ENCODE data around the gene VN1R5.
"Not testable (repeated sequence)": the region's sequence is repeated elsewhere in the genome, so short reads cannot be mapped to it uniquely, and the experiment has no call there.

The VN1R5 gene

DNA sequence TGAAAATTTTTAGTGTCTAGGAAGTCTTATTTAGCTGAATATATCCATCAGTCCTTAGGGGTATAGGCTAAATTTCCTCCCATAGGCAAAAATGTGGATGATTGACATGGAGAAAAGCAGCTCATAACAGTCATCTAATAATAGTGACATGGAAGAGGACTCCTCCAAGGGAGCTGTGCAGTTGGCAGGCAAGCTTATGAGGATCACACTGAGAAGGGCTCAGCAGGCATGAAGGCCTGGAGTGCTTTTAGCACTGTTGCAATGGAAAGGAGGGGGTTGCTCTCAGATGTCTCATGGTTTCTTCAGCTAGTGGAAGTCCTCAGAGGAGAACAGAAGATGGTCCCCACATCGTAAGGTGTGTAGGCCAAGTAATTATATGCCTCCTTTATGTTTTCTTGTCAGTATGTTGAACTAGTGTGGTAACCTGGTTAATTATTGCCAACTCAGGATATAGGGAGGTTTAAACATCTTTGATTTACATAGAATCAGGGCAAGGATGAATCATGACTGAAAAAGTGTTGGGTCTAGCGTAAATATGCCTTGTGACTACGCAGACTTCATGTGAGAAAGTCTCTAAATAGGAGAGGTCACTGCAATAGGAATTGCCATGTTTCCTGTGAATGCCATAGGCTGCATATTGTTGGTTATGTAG is 18.9 kb downstream of the VN1R5 start:
- no peak for DNase-seq

DNA sequence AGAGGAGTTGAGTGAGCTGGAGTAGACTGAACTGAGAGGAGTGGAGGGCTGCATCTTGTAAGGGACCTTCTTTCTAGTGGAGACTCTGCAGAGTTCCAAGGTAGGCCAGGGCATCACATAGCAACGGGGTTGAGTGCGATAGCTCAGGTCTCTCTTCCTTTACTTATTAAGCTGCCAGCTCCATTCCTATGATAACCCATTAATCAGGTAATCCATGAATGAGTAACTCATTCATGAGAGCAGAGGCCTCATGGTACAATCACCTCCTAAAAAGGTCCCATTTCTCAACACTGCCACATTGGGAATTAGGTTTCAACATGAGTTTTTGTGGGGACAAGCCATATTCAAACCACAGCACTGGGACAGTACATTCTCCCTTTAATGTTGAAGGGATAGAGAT is 21.3 kb downstream of the VN1R5 start:
- DNase-seq: no peak

DNA sequence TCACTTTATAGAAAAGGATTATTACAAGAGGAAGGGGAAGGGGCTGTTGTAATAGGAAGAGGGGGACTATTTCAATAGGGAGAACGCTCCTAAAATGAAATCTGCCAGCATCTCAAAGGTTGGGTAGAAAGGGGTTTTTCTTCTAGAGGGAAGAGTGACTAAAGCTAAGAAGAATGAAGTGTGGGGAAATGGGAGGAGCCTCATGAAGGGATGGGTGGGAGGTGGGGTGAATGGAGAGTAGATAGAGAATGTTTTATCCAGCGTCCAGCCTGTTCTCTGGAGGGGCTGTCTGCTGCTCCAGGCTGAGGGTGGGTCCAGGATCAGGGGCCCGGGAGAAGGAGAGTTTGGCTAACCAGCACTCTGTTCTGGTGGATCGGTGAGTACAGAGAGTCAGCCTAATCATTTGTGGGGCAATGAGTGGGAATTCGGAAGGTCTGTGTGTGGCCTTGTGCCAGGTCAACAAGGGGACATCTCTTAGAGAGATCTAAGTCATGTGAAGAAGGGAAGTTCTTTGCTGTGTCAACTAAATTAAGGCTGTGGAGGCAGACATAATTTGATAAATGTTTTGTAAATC is 25.2 kb downstream of the VN1R5 start:
- no peak for DNase-seq

DNA sequence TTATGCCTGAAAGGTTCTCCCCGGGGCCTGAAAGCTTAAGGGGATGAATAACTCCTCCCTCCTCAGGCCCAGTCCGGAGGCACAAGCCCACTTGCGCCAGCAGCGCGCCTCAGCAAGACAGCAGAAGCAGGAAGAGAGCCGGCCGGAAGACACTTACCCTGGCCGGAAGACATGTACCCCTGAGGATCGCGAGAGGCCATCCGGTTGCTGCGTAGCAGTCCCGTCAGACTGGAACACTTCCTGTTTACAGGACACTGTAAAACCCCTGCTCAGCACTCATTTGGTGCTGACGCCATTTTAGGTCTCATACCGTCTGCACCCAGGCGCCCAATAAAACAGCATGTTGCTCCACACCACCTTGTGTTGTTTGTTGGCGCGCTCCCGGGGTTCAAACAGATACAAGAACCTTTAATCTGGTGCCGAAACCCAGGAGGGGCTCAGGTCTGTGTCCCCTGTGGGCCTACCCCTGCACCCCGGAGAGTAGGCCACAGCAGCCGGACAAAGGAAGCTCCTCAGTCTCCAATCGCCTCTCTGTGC is 30.3 kb downstream of the VN1R5 start:
- DNase-seq: no peak

DNA sequence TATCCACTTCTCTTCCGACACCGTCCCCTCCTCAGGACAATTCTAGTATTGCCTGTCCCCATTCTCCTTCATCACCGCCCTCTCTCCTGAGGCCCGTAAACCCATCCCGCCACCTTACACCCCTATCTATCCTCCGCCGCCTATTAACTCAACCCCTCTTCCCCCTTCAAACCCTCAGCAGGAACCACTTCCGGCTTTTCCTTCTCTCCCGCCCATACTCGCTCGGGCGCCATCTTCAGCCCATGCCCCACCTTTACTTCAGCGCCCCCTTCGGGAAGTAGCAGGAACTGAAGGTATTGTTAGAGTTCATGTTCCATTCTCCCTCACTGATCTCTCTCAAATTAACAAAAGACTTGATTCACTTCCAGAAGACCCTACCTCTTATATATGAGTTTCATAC is 31.6 kb downstream of the VN1R5 start:
- DNase-seq: no peak

DNA sequence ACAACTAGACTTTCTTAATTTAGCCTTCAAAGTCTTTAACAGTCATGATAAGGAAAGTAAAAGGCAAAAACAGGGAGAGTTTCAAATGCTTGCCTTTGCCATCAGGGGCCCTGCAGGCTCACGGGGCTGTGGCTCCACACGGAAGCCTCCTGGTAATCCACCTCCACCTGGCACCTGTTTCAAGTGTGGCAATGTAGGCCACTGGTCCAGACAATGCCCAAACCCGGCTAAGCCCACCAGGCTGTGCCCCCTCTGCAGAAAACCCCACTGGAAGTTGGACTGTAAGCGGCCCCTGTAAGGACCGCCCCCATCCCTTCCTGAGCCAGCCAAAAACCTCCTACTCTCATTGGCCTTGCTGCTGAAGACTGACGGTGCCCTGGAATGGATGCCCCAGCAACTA is 32.5 kb downstream of the VN1R5 start:
- DNase-seq: no peak

DNA sequence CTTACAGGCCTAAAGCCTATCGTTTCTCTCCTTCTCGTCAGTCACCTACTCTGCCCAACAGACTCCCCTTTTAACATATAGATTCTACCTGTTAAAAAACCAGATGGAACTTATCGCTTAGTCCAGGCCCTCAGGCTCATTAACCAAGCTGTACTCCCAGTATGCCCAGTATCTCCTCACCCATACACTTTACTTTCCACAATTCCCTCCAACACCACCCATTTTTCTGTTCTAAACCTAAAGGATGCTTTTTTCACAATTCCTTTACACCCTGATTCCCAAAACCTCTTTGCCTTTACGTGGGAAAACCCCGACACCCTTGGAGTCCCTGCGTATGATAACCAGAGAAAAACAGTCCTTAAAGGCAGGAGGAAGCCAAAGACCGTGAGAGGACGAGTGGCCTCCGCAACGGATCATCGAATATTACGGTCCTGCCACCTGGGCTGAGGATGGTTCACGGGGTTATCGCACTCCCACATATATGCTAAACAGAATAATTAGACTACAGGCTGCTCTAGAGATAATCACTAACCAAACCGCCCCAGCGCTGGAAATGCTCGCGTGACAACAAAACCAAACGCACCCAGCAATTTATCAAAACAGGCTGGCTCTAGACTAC is 33.5 kb downstream of the VN1R5 start:
- not testable (repeated sequence) for DNase-seq

DNA sequence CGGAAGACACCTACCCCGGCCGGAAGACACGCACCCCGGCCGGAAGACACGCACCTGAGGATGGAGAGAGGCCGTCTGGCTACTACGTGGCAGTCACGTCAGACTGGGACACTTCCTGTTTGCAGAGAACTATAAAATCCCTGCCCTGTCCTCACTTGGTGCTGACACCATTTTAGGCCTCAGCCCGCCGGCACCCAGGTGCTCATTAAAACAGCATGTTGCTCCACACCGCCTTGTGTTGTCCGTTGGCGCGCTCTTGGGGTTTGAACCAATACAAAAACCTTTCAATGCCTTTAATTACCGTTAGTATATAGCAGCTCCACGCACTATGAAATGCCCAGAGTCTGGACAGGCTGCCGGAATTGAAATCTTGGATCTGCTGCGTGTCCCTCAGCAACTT is 34.7 kb downstream of the VN1R5 start:
- DNase-seq: no peak

DNA sequence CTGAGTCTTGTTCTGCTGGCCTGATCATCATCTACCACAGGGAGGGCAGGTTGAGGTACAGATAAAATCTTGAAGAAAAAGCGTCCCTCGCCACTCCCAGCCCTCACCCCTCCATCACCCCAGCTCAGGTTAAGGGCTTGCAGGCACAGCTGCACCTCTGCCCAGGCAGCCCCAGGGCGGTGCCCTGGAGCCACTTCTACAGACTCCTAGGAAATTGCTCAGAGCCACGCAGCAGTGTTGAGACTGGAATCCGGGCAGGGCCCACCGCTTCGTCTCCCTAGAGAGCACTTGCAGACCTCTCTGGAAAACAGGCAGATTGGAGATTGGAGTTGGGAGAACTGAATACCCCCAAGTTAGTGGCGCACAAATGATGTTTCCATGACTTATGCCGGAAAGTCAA is 35.3 kb downstream of the VN1R5 start:
- no peak for DNase-seq

DNA sequence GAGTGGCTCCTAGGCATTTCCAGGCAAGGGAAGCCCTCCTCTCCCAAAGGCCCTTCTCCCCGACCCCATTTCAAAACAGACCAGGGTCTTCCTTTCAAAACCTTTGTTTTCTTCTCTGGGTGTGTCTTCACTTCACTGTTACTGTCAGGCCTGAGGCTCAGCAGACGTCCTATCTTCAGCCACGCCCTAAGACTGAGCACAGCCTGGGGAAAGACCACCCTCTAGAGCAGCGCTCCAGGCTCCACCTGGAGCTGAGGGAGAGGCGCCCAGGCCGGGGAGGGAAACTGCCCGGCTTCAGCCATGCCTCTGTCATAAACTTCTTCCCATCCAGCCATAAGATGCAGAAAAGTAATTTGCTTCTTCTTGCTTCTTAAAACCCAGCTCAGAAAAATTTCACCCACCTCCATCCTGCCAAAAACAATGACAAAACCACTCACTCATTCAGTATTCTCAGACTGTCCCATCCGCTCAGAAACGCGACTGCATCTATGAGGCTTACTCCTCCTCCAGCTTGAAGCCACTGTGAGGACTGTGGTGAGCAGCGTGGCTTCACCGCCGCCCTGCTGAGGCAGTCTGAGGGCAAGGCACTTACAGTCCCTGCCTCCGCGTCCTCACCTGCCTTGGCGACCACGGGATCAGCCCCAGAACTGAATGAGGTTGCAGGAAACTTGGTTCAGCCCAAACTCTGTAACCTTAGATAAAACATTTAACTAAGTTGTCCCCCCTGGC is 36.1 kb downstream of the VN1R5 start:
- DNase-seq: no peak

DNA sequence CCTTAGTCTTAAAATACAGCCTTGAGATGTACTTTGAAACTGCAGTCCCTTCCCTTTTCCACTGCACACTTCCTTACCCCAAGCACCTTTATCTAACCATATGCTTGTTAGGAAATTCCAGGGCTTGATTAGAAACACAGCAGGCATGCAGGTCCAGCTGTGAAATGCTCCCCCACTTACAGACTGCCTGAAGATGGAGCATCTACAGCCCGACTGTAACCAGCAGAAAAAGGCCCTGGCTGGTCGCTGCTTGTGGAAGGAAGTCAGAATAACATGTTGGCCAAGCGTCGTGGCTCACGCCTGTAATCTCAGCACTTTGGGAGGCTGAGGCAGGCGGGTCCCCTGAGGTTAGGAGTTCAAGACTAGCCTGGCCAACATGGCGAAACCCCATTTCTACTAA is 37.2 kb downstream of the VN1R5 start:
- no peak for DNase-seq

DNA sequence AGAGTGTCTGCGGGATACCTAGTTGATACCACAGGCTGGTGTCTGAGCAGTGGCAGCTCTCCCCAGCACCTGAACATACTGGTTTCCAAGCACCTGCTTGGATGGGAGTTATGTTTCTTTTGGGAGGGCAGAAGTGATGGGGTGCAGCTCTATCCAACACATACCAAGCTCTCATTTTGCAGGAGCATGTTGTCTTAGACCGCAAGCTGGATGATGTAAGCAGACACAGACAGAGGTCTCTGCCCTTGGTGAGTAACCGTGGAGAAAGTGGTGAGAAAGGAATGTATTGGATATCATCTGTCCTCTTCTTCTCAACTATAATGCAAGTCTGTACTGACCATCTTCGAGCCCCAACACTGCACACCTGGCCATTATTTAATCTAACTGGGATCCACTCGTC is 38.4 kb downstream of the VN1R5 start:
- DNase-seq: no peak

DNA sequence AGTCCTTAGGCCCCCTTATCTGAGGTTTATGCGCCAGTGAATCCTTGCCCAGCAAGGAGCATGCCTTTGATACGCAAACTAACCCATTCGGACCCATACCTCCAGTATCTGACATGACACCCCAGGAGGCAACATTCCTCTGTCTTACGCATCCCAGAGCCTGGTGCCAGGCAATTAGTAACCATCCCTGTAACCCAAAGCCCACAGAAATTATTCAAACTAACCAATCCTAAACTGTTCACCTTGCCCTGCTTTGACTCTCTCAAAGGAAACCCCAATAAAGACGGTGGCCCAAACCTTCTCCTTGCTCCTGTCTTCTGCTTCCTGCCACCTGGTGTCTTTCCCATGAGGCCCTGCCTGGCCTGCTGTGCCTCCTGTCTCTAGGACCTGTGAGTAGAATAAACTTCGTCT is 39.4 kb downstream of the VN1R5 start:
- DNase-seq: no peak

DNA sequence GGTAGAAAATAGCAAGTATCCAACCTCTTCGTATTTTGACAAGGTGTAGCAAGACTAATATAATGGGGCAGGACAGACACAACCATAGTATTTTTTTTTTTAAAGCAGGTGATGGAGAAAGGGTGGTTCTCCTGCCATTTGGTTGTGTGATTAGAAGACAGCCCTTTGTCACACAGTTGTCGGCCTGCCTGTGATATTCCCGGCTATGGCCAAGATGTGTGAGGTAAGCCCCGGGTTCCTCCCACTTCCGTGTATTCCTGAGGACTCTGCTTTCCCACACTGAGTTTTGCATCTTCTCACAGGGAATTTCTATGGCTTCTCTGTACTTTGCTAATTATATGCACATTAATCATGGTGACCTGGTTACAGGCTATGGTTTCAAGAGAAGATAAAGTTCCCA is 39.9 kb downstream of the VN1R5 start:
- DNase-seq: no peak

DNA sequence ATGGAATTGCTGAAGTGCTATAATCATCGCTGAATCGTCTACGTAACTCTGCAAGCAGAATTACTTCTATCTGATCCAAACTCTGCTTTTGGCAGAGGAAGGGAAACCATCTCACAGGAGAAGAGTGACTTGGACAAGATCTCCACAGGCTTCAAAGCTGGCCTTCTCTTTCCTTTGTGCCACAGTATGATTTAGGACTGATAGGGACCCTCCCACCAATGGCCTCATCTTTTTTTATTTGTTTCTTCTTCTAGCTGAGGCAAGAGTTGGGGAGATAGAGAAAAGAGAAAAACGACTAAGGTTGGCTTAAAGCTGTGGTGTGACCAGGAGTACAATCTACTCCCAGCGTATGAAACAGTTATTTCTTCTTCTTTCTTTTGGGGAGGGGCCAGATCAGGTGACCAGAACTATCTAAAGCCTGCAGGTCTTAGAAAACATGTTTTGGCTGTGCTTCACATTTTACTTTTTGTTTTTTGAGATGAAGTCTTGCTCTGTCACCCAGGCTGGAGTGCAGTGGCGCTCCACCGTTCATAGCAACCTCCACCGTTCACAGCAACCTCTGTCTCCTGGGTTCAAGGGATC is 40.8 kb downstream of the VN1R5 start:
- DNase-seq: no peak

DNA sequence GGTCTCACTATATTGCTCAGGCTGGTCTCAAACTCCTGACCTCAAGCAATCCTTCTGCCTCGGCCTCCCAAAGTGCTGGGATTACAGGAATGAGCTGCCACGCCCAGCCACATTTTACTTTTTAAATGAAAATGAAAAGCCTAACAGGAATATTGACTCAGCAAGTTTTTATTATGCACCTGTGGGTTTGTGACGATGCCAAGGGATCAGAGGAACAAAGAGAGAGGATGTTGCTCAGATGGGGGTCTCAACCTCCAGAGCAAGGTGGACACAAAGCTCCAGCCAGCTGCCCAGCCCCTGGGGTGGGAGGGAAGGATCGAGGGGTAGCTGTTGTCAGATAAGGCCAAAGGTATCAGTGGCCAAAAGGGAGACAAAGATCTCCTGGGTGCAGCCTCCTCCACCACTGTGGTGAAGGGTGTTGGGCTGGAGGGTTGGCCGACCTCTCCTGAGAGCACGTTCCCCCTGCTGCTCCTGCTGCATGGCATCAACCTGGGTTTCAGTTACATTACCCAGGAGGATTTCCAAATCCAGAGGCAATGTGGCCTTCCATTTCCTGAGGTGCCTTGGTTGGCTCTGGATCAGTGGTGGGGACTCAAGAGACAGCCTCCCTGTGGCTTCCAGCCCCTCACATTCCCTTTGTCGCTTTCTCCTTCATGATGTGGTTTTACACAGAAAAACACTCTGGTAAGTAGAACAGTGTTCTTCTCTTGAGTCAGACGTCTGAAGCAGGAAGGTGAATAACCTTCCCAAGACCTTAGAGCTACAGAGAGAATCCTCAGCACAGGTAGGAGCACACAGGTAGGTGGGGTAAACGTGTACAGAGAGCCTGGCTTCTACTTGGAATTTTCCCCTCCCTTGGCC is 41.6 kb downstream of the VN1R5 start:
- DNase-seq: no peak

DNA sequence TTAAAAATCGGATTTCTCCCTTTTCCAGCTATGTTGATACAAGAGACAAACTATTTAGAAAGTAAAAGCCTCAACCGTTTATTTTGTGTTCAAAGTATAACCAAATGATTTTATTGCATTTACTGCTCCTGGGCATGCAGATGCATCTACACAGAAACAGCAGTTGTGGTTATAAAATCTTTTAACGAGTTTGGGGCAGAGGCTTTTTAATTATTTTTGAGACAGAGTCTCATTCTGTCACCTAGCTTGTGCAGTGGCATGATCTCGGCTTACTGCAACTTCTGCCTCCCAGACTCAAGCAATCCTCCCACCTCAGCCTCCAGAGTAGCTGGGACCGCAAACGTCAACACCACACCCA is 42.2 kb downstream of the VN1R5 start:
- DNase-seq: no peak

DNA sequence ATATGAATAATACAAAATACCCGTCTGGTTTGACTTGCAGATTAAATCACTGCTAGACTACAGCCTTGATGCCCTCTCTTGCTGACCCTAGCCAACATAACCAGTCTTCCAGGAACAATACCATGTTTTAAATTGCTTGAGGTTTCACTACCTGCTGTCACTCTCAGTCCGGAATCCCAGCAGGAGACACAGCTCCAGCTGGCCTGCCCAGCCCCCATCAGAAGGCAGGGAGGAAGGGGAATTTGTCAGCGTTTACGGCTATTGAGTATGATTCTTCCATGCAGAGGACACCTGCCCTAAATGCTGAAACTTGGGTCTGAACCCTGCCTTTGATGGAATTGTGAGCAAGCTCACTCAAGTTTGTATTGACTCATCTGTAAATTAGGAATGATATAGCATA is 42.8 kb downstream of the VN1R5 start:
- no peak for DNase-seq

DNA sequence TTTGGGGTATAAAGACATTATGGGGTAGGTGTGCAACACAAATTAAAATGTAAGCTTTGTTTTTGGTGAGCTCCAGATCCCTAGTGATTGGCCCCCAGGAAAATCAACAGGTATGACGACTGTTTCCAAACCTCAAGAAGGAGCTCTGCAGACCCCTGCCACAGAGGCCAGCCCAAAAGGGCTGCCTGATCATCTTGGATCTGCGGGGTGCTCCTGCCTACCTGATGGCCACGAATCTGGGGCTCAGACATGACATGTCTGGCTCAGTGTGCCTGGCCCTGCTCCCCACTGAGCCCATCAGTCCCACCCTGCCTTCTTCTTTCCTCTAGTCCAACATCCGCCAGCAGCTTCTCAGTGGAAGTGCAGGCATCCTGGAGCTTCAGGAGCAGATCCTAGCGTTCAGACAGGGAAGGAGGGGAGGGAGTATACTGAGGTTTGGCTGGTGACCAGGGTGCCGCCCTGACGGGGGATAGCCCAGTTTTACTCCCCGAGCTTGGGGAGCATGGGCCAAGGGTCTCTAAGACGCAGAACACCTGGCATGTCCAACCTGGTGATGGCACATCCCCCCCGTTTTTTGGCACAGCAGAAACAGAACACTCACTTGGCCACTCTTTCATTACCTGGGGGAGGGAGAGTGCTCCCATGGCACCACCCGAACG is 44.0 kb downstream of the VN1R5 start:
- DNase-seq: no peak

DNA sequence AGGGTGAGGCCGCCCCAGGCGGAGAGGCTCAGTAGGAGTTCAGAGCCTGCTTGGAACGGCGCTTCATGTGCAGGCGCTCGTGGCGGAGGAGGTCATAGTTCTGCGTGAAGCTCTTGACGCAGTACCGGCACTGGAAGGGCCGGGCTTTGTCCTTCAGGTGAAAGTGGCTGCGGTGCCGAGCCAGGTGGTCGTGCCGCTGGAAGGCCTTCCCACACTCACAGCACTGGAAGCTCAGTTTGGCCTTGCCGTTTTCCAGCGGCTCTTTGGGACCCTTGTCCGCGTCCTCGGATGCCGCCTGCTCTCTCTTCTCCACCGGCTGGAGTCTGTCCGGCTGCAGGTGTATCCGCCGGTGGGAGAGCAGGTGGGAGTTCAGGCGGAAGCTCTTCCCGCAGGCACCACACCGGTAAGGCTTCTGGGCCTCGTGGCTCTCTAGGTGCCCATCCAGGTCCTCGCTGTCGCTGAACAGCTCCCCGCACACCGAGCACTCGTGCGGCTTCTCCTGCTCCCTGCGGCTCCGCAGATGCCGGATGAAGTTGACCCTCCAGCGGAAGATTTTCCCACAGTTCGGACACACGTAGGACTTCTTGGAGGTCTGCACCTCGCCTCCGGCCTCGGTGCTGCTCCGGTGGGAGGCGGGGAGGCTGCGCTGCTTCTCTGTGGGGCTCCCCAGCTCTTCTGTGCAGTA is 44.8 kb downstream of the VN1R5 start:
- no peak for DNase-seq

DNA sequence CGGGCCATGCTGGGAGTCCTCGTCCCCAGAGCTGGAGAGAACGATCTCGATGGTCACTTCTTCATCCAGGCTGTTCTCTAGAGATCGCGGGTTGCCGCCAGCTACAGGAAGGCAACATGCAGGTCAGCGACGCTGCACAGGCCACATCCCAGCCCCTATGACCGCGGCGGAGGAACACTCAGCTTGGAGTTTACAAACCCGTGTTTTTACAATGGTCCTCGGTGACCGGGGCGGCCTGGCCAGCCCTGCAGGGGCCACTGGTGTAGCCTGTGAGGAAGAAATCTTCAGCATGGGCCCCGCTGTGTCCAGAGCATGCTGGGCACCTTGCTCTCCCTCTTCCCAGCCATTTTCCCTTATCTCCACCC is 45.3 kb downstream of the VN1R5 start:
- DNase-seq: no peak

DNA sequence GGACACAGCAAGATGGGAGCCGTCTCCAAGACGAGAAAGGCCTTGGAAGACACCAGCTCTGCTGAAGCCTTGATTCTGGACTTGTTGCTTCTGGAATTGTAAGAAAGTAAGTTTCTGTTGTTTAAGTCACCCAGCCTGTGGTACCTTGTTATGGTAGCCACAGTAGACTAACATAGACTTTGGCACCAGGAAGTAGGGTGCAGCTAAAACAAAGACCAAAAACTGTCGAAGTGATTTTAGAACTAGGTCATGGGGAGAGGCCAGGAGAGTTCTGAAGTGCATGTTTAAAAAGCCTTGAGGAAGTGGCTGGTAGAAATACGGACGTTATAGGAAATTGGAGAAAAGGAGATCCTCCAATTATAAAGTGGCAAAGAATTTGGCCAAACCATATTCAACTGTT is 47.3 kb downstream of the VN1R5 start:
- DNase-seq: no peak
